GM12878 (cell line): Measurements from ENCODE around the gene ETV2. TPM values are rescaled to one million over a fixed set of nuclear protein-coding genes. Genes with fewer than 3 reads are reported as not detected.

Source experiments
- BACH1 ChIP-seq: fragments of 450-650 bp; IDR thresholded peaks from 2 replicates; pipeline ENCODE4 v1.6.1; 2017; ENCODE audit warnings: mild to moderate bottlenecking, borderline replicate concordance
- BHLHE40 ChIP-seq, 2 experiments: fragments of 450-650 bp in 1 of 2; IDR thresholded peaks; 2 replicates each; pipeline ENCODE4 v1.6.1; 2011 to 2017; ENCODE audit warnings: low read depth in 2 of 2, borderline replicate concordance in 1 of 2, improper control_type of control experiment in 1 of 2, low read length in 1 of 2, mild to moderate bottlenecking in 1 of 2
- ESRRA ChIP-seq: IDR thresholded peaks from 2 replicates; pipeline ENCODE4 v1.6.1; 2012; ENCODE audit warnings: mild to moderate bottlenecking, low read length, improper control_type of control experiment
- IRF3 ChIP-seq: fragments of 450-650 bp; IDR thresholded peaks from 2 replicates; pipeline ENCODE4 v1.6.1; 2014; ENCODE audit warnings: mild to moderate bottlenecking
- JUND ChIP-seq: IDR thresholded peaks from 2 replicates; pipeline ENCODE4 v1.6.1; 2012; ENCODE audit warnings: low read depth, mild to moderate bottlenecking, low read length, improper control_type of control experiment, moderate library complexity
- KDM1A ChIP-seq: fragments of 200-600 bp; sonication (generic); IDR thresholded peaks from 2 replicates; pipeline ENCODE4 v1.6.1; 2016; ENCODE audit warnings: borderline replicate concordance
- MLLT1 ChIP-seq: fragments of 450-650 bp; IDR thresholded peaks from 2 replicates; pipeline ENCODE4 v1.6.1; 2016; ENCODE audit warnings: mild to moderate bottlenecking
- MTA2 ChIP-seq: fragments of 450-650 bp; IDR thresholded peaks from 2 replicates; pipeline ENCODE4 v1.6.1; 2016; ENCODE audit warnings: low read depth, mild to moderate bottlenecking, moderate library complexity
- NFXL1 ChIP-seq: fragments of 450-650 bp; IDR thresholded peaks from 2 replicates; pipeline ENCODE4 v1.6.1; 2017; ENCODE audit warnings: antibody characterized with exemption, mild to moderate bottlenecking, borderline replicate concordance
- NR2C2 ChIP-seq: IDR thresholded peaks from 2 replicates; pipeline ENCODE4 v1.6.1; 2011; ENCODE audit warnings: borderline replicate concordance, low read depth; ENCODE audit not compliant: control insufficient read depth, insufficient read length
- POLR2AphosphoS5 ChIP-seq: IDR thresholded peaks from 2 replicates; pipeline ENCODE4 v1.6.1; 2011; ENCODE audit warnings: mild to moderate bottlenecking, low read length, inconsistent platforms
- PRDM15 ChIP-seq: fragments of 450-650 bp; formaldehyde crosslinking; IDR thresholded peaks from 2 replicates; pipeline ENCODE4 v1.4.0; 2020; ENCODE audit warnings: mild to moderate bottlenecking, moderate library complexity
- SMAD1 ChIP-seq: fragments of 450-650 bp; IDR thresholded peaks from 2 replicates; pipeline ENCODE4 v1.6.1; 2018; ENCODE audit warnings: mild to moderate bottlenecking, low read depth; ENCODE audit not compliant: partially characterized antibody
- SRF ChIP-seq, 2 experiments: IDR thresholded peaks; 2 replicates each; pipeline ENCODE4 v1.6.1; 2011; ENCODE audit warnings: low read depth in 2 of 2, low read length in 2 of 2, mild to moderate bottlenecking in 1 of 2, moderate library complexity in 1 of 2
- SUPT20H ChIP-seq: IDR thresholded peaks from 2 replicates; pipeline ENCODE4 v1.6.1; 2011; ENCODE audit warnings: low read depth, mild to moderate bottlenecking, low read length, moderate library complexity, borderline replicate concordance; ENCODE audit not compliant: control insufficient read depth
- TBL1XR1 ChIP-seq: IDR thresholded peaks from 2 replicates; pipeline ENCODE4 v1.6.1; 2012; ENCODE audit warnings: low read depth, low read length, improper control_type of control experiment
- YY1 ChIP-seq: IDR thresholded peaks from 2 replicates; pipeline ENCODE4 v1.6.1; 2011; ENCODE audit warnings: low read depth, mild to moderate bottlenecking, low read length
- ZBTB4 ChIP-seq: fragments of 450-650 bp; formaldehyde crosslinking; IDR thresholded peaks from 2 replicates; pipeline ENCODE4 v1.4.0; 2022; ENCODE audit warnings: mild to moderate bottlenecking, moderate library complexity
- polyA plus RNA-seq, 11 experiments: library from polyadenylated mRNA; depleted of rRNA in 4 of 11; unstranded in 6 of 11; stranded (reverse) in 5 of 11; fragments of >200 nt; fragmentation: Nextera tagmentation in 4 of 11; fragmentation: Illumina TruSeq in 1 of 11; extraction: Ambion mirVana in 4 of 11; extraction: Trizol in 1 of 11; gene quantifications; 1 replicate in 1 of 11; 2 replicates in 10 of 11; pipeline versions ENCODE4 v1.2.1 to v1.2.3, GENCODE V29; 2011 to 2016; ENCODE audit warnings: inconsistent platforms in 2 of 11, missing spikeins in 2 of 11, low read depth in 1 of 11
- total RNA-seq, 4 experiments: library from RNA; depleted of rRNA in 3 of 4; stranded (reverse); fragments of >200 nt in 3 of 4; fragmentation: Illumina TruSeq in 1 of 4; extraction: Trizol in 1 of 4; gene quantifications; 2 replicates each; pipeline versions ENCODE4 v1.2.1 to v1.2.3, GENCODE V29; 2013 to 2021

The ETV2 gene
- total and polyA plus RNA-seq, 10 of the 15 experiments (the other 5 are each of a cell fraction or from before 2014, with no cell fraction given), result 0.10 to 1.4 (median 0.54) TPM; not detected in 1

GRCh38 chr19:35596366-35596999 lies 45.1 kb upstream of the ETV2 start (continued):
- TF ChIP-seq SUPT20H (no peak), BACH1 (no peak), KDM1A (no peak), IRF3 (peak; percentile 31; the same call in 1 of the 2 replicates), YY1 (peak; percentile 68), ESRRA (no peak), PRDM15 (CRISPR knock-in tag) (no peak), MLLT1 (no peak), POLR2AphosphoS5 (no peak), ZBTB4 (CRISPR knock-in tag) (no peak), BHLHE40 (IDR thresholded peaks at IDR 0.05; ENCODE audit: borderline replicate concordance in 1 of 2, low read depth in 2 of 2, low read length in 1 of 2) (peak; percentile 52 to 76; a peak in 3 of 4 replicates), NR2C2 (no peak), TBL1XR1 (no peak), SMAD1 (no peak), MTA2 (peak; percentile 46), NFXL1 (no peak), JUND (no peak), SRF (IDR thresholded peaks at IDR 0.05; ENCODE audit: low read depth in 2 of 2, low read length in 2 of 2) (no peak)
